NCI-H128 (cell line): ENCODE data around the gene EPB41L4B.
"Not testable (repeated sequence)": the region's sequence is repeated elsewhere in the genome, so short reads cannot be mapped to it uniquely, and the experiment has no call there.

Source experiments
- DNase-seq: peaks from one replicate; lab custom pipeline; 2025; ENCODE audit not compliant: unreplicated experiment; lab: John Stamatoyannopoulos, UW

The EPB41L4B gene

DNA sequence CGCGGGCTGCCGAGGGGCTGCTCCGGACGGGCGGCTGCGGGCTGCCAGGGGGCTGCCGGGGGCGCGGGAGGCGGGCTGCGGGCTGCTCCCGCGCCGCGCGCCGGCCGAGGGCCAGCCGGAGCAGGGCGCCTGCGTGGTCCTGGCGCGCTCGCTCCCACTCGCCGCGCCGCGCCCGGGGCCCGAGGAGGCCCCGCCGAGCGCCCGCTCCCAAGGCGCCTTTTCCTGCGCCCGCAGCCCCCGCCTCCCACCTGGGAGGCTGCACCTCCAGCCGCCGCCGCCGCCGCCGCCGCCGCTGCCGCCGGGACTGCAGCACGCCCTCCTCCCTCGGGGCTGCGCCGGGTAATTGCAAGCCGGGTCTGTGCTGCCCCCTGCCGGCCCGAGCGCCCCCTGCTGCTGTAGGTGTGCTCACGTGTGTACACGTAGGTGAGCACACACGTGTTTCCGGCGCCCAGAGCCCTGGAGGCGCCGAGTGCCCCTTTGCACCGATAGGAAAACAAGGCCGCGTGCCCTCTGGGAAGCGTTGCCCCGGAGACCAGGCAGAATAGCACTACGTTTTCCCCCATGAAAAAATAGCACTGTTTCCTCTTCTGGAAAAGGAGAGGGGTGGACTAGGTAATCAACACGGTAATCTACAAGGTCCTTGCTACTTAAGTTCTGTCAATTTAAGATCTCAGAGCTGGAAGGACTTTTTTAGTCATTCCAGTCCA is at the start of gene EPB41L4B:
Gene EPB41L4B, minus strand, starts transcription at position 318 of the 707 bp plus-strand sequence. CDS start 613 bp downstream, outside the sequence.
- DNase-seq: peak; percentile 79

- no peak for DNase-seq
These were observed 48.4 kb upstream of the EPB41L4B start for GRCh38 chr9:109369285-109369684.

DNA sequence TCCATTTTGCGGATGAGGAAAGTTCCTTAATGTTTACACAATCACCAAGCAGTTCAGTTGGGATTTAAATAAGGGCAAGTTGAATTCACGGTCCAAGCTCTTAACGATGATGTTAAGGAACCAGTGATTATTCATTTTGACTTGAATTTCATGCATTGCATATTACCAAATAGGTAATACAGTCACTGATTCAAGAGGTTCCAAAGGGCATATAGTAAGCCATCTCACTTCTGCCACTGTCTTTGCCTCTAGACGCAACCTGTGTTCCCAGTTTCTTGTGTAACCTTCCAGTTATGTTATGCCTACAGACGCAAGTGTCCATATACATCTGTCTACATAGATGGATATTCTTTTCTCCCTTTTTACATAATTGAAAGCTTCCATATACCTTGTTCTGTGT is 39.9 kb upstream of the EPB41L4B start:
- no peak for DNase-seq

GRCh38 chr9:109358968-109359603 is 38.2 kb upstream of the EPB41L4B start:
- not testable (repeated sequence) for DNase-seq

GRCh38 chr9:109355564-109356297 is 34.9 kb upstream of the EPB41L4B start:
- DNase-seq: peak; percentile 64

DNA sequence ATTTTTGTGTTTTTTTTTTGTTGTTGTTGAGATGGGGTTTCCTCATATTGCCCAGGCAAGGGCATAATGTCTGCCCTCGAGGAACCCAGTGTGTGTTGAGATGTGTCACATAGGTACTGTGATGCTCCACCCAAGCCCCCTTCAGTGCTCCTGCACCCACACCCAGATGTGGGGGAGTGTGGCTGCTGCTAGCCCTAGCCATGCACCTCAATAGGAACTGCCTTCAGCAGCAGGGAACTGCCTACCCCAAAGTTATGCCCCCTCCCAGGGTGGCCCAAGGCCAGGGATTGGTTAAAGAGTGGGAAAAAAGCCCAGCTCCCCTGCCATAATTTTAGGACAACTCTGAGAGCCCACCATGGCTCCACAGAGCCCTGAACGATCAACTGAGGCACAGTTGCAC is 33.3 kb upstream of the EPB41L4B start:
- DNase-seq: no peak

GRCh38 chr9:109351032-109351431 is 30.2 kb upstream of the EPB41L4B start:
- no peak for DNase-seq

DNA sequence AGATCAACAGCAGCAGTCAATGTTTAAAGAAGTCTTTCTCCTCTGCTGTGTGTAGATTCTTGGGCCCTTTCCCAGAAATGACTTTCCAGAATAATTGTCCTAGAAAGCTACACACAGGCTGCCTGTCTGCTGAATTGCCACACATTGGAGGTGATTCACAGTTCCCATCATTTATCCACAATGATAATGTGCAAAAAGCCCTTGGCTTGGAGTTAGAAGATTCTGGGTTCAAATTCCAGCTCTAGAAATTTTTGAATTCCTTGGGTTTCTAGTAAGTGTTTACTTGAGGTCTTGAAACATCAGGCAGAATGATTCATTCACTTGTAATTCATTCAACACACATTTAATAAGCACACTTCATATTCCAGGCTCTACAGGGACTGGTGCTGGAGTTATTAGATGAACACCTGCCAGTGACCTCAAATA is 28.6 kb upstream of the EPB41L4B start:
- no peak for DNase-seq

DNA sequence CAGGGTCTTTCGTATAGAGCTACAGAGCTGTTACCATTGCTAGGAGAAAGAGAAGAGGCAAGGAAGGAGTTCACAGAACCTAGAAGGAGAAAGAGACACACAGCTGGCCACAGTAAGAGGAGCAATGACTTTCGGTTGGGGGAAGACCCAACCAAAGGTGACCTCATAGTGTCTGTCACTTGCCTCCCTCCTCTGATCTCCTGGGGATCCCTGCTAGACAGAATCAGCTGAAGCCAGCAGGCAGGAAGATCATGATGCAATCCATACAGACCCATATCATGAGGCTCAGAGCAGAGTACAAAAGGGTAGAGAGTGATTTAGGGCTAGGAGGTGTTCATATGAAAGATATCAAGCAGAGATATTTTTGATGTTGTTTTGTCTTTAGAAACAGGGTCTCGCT is 26.0 kb upstream of the EPB41L4B start:
- no peak for DNase-seq

DNA sequence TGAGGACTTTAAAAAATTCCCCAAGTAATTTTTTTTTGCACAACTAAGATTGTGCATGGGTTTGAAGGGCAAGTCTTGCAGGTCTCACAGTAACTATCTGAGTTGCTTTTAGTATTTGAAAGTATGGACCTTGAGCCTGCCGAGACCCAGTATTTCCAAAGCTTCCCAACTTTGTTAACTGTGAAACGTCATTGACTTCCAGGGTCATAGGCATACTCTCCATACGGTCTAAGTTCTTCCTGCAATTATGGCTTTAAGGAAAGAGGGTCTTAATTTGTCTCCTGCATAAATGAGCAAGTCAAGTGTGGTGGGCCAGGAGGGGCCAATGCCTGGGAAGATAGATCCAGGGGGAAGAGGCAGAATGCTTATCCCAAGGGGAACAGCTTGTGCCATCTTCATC is 24.0 kb upstream of the EPB41L4B start:
- no peak for DNase-seq

DNA sequence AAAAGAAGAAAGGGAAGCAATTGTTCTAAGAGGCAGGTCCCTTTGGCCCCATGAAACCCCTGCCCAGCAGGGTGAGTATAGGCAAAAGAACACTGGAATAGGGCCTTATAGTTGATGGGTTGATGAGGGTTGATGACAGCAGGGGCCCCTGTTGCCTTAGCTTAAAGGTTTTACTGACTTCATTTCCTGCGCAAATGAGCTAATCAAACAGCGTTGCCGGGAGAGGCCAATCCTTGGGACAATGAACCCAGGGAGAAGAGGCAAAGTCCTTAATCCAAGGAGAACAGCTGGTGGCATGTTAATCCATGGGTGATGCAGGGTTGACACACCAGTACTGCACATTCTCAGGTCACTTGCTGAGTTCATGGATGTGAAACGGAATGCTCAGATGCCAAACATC is 22.0 kb upstream of the EPB41L4B start:
- DNase-seq: no peak

DNA sequence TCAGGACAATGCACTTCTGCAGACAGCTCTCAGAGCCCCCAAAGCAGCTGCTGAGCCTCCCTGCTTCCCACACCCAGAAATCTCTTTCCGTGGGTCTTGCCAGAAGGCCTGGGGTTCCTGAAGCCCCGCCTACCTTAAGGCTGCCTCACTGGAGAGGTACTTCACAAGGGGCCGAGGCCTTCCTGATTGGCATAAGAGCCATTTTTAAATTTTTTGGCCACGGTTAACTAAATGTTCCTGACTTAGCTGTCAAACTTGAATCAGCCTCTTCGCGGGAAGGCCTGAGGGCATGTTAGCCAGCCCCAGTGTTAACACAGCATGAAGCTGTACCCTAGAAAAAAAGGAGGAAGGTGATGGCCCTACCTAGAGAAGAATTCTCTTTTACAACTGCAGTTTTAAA is 20.7 kb upstream of the EPB41L4B start:
- DNase-seq: no peak

- not testable (repeated sequence) for DNase-seq
These were observed 20.1 kb upstream of the EPB41L4B start for GRCh38 chr9:109340979-109341378.

- no peak for DNase-seq
These were observed 15.6 kb upstream of the EPB41L4B start for GRCh38 chr9:109336409-109336808.

GRCh38 chr9:109335929-109336328 is 15.1 kb upstream of the EPB41L4B start:
- no peak for DNase-seq

DNA sequence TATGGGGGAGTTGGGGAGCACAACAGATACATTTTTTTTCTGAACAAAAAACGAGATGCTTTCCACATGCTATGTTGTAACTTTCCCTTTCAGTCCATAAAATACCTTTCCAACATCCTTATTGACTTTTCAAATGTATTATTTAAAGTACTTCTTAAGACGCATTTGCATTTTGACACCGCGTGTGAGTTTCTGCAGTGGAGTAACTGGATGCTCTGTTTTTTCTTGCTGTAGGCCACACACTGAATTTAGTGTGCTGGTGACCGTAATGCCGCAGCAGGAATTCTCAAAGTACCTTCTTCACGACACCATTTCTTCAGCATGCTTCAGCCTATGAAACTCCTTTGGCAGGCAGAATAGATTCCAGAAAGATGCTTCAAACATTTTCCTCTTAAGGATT is 14.3 kb upstream of the EPB41L4B start:
- no peak for DNase-seq

DNA sequence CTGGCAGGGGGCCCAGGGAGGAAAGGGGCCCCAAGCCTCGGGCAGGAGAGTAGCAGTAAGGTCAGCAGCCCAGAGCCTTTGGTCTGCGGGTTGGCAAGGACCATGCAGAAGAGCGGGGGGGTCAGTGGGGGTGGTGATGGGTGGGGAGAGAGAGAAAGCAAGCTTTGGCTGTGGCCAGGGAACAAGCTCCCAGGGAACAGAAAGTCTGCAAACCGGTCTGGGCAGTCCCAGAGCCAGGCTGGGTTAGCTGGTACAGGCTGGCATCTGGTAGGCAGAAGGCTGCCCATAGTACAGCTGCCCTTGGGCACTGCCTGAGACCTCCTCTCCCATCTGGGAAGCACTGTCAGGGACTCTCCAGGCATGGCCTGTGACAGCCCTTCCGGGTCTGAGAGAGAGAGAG is 10.5 kb upstream of the EPB41L4B start:
- no peak for DNase-seq

DNA sequence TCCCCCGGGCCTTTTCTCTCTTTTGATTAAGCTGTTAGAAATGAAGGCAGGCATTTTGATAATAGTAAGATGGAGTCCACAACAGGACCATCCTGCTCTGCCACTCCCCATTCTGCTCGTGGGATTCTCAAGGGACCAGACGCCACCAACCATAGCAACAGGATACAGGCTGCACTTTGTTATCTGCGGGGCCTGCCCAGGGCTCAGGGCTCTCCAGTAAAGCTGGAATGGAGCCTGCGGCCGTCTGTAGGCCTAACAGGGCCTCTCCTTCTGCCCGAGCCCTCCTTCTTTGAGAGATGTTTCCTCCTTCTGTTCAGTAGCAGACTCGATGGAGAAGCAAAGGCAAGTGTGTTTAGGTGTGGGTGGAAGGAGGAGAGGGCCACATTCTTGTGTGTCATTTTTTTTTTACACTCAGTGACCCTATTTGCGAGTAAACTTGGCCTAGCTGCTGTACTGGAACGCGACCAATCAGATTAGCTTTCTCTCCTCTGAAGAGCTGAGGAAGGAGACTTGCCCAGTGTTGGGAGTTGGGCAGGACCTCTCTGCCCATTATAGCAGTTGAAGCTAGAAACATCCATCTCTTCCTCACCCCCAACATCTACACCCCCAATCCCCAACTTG is 8.9 kb upstream of the EPB41L4B start:
- no peak for DNase-seq

GRCh38 chr9:109328978-109329637 is 8.2 kb upstream of the EPB41L4B start:
- no peak for DNase-seq

- no peak for DNase-seq
These were observed 4.2 kb upstream of the EPB41L4B start for GRCh38 chr9:109325089-109325488.

DNA sequence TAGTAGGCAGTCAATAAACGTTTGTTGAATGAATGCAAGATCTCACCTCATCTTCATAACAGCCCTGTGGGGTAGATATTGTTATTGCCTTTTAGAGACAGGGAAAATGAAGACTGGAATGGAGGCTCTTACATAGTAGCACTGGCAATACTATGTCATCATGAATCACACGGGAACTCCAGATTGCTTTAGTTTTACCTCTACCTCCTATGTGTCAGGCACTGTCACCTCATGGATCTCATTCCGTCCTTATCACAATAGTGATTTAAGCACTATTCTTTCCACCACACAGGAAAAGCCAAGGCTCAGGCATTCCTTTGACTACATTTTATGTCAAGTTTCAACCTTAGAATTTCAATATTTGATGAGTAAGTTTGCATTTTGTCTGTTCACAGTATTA is 2.9 kb upstream of the EPB41L4B start:
- DNase-seq: no peak
